SK-N-SH (cell line): ENCODE results near the gene HPCAL1. TPM values are rescaled to one million over a fixed set of nuclear protein-coding genes. Genes with fewer than 3 reads are reported as not detected.

Experiments
- CTCF ChIA-PET: fragments of 300-600, 350-600 bp; formaldehyde crosslinking; extraction: SDS; loops from one replicate; lab custom pipeline; 2021; lab: Yijun Ruan, JAX
- POLR2A ChIA-PET: fragments of 350-600 bp; sonication (Branson Sonifier 250); formaldehyde crosslinking; extraction: SDS; loops from one replicate; lab custom pipeline; 2020; ENCODE audit warnings: antibody characterized with exemption, inconsistent platforms; lab: Yijun Ruan, JAX
- DNase-seq: peaks from one replicate; pipeline ENCODE4 v3.0.0; 2012
- H2AFZ ChIP-seq: fragments of 200-600 bp; sonication (generic); 2 replicates; pipeline ENCODE4 v1.8.1; 2016; ENCODE audit warnings: antibody characterized with exemption, mild to moderate bottlenecking, low read depth
- H3F3A ChIP-seq: fragments of 200-600 bp; sonication (generic); replicated peaks from 2 replicates; pipeline ENCODE3; 2016; ENCODE audit warnings: antibody characterized with exemption, mild to moderate bottlenecking; ENCODE audit not compliant: insufficient read depth
- H3K27ac ChIP-seq, 2 experiments: fragments of 200-500 bp in 1 of 2; fragments of 200-600 bp in 1 of 2; sonication (Bioruptor generic) in 1 of 2; sonication (generic), shearing (Covaris generic) in 1 of 2; 2 replicates each; pipeline versions ENCODE4 v1.5.1 to v1.6.1; 2014 to 2016; ENCODE audit warnings: low read depth in 2 of 2, inconsistent platforms in 1 of 2, low read length in 1 of 2, mild to moderate bottlenecking in 1 of 2, mixed read lengths in 1 of 2
- H3K27me3 ChIP-seq: fragments of 200-600 bp; sonication (generic), shearing (Covaris generic); 2 replicates; pipeline ENCODE4 v1.6.1; 2016; ENCODE audit warnings: mixed run types; ENCODE audit not compliant: insufficient read depth
- H3K36me3 ChIP-seq, 2 experiments: fragments of 200-500 bp in 1 of 2; fragments of 200-600 bp in 1 of 2; sonication (Bioruptor generic) in 1 of 2; sonication (generic) in 1 of 2; replicated peaks in 1 of 2; 2 replicates each; pipeline versions ENCODE3 to v1.5.1; 2014 to 2016; ENCODE audit warnings: low read length in 1 of 2, mild to moderate bottlenecking in 1 of 2; ENCODE audit not compliant: insufficient read depth in 2 of 2, control insufficient read depth in 1 of 2
- H3K4me1 ChIP-seq, 2 experiments: fragments of 200-500 bp in 1 of 2; fragments of 200-600 bp in 1 of 2; sonication (Bioruptor generic) in 1 of 2; sonication (generic), shearing (Covaris generic) in 1 of 2; 2 replicates each; pipeline versions ENCODE4 v1.5.1 to v1.6.1; 2014 to 2016; ENCODE audit warnings: low read depth in 1 of 2, low read length in 1 of 2, mixed run types in 1 of 2; ENCODE audit not compliant: insufficient read depth in 2 of 2, control insufficient read depth in 1 of 2
- H3K4me2 ChIP-seq: fragments of 200-600 bp; sonication (generic), shearing (Covaris generic); 2 replicates; pipeline ENCODE4 v1.6.1; 2017; ENCODE audit warnings: mixed run types
- H3K4me3 ChIP-seq, 2 experiments: fragments of 200-500 bp in 1 of 2; fragments of 200-600 bp in 1 of 2; sonication (Bioruptor generic) in 1 of 2; sonication (generic), shearing (Covaris generic) in 1 of 2; 2 replicates each; pipeline versions ENCODE4 v1.5.1 to v1.8.1; 2014 to 2016; ENCODE audit warnings: low read depth in 2 of 2, inconsistent platforms in 1 of 2, low read length in 1 of 2, mild to moderate bottlenecking in 1 of 2, mixed read lengths in 1 of 2, moderate library complexity in 1 of 2
- H3K79me2 ChIP-seq: fragments of 200-600 bp; sonication (generic); 2 replicates; pipeline ENCODE4 v1.8.1; 2017; ENCODE audit warnings: mild to moderate bottlenecking; ENCODE audit not compliant: insufficient read depth
- H3K9ac ChIP-seq: fragments of 200-600 bp; sonication (generic); 2 replicates; pipeline ENCODE4 v1.6.1; 2017; ENCODE audit warnings: mixed run types
- H3K9me2 ChIP-seq: fragments of 200-600 bp; sonication (generic); 2 replicates; pipeline ENCODE4 v1.6.1; 2017; ENCODE audit warnings: mixed run types
- H3K9me3 ChIP-seq: fragments of 200-600 bp; sonication (generic); 2 replicates; pipeline ENCODE4 v1.6.1; 2017; ENCODE audit warnings: mixed run types, mild to moderate bottlenecking, moderate library complexity
- H4K20me1 ChIP-seq: fragments of 200-600 bp; sonication (generic); 2 replicates; pipeline ENCODE4 v1.6.1; 2017; ENCODE audit warnings: mild to moderate bottlenecking, mixed run types; ENCODE audit not compliant: insufficient read depth
- ELF1 ChIP-seq: IDR thresholded peaks from 2 replicates; pipeline ENCODE4 v1.4.0; 2012
- EZH2phosphoT487 ChIP-seq: fragments of 200-600 bp; sonication (generic); IDR thresholded peaks from 2 replicates; pipeline ENCODE4 v1.6.1; 2017; ENCODE audit warnings: low read depth, mixed run types, mild to moderate bottlenecking, antibody characterized with exemption, moderate library complexity, borderline replicate concordance
- FOSL2 ChIP-seq: IDR thresholded peaks from 2 replicates; pipeline ENCODE4 v1.4.0; 2012; ENCODE audit warnings: low read depth, mild to moderate bottlenecking, moderate library complexity, borderline replicate concordance
- FOXM1 ChIP-seq: IDR thresholded peaks from 2 replicates; pipeline ENCODE4 v1.4.0; 2012; ENCODE audit warnings: low read depth, mild to moderate bottlenecking
- GABPA ChIP-seq: IDR thresholded peaks from 2 replicates; pipeline ENCODE4 v1.4.0; 2012; ENCODE audit warnings: low read depth, mild to moderate bottlenecking
- GATA2 ChIP-seq: sonication (generic); formaldehyde crosslinking; IDR thresholded peaks from 2 replicates; pipeline ENCODE4 v1.5.0; 2020; ENCODE audit warnings: mild to moderate bottlenecking, missing genetic modification reagents
- JUND ChIP-seq: IDR thresholded peaks from 2 replicates; pipeline ENCODE4 v1.4.0; 2012
- NFIC ChIP-seq: IDR thresholded peaks from 2 replicates; pipeline ENCODE4 v1.4.0; 2012; ENCODE audit warnings: borderline replicate concordance
- NRF1 ChIP-seq: IDR thresholded peaks from 2 replicates; pipeline ENCODE4 v1.6.1; 2012; ENCODE audit warnings: low read depth, mild to moderate bottlenecking, low read length
- RAD21 ChIP-seq: IDR thresholded peaks from 2 replicates; pipeline ENCODE4 v1.6.1; 2012; ENCODE audit warnings: mild to moderate bottlenecking, low read length
- RCOR1 ChIP-seq: fragments of 150-350 bp; IDR thresholded peaks from 2 replicates; pipeline ENCODE4 v1.6.1; 2017; ENCODE audit warnings: antibody characterized with exemption, low read length
- RFX5 ChIP-seq: IDR thresholded peaks from 2 replicates; pipeline ENCODE4 v1.6.1; 2012; ENCODE audit warnings: mild to moderate bottlenecking, improper control_type of control experiment, low read length
- WGBS: methylation state at CpG from one replicate; pipeline ENCODE4 v1.1.6; 2017; ENCODE audit warnings: low lambda C conversion rate; 5-methylcytosine and 5-hydroxymethylcytosine counted together
- polyA plus RNA-seq, 3 experiments: library from polyadenylated mRNA; depleted of rRNA; stranded (reverse); fragments of >200 nt; gene quantifications; 2 replicates each; pipeline ENCODE4 v1.2.3, GENCODE V29; 2012
- TF ChIP-seq, protein P1 (sequence below): fragments of 150-350 bp; IDR thresholded peaks from 2 replicates; pipeline ENCODE4 v1.6.1; 2016; ENCODE audit warnings: mild to moderate bottlenecking, low read depth, low read length
- TF ChIP-seq, protein P2 (sequence below): fragments of 150-350 bp; IDR thresholded peaks from 2 replicates; pipeline ENCODE4 v1.6.1; 2017; ENCODE audit warnings: antibody characterized with exemption, low read length, low read depth, borderline replicate concordance

Gene HPCAL1
- polyA plus RNA-seq, 1 of the 3 experiments (the other 2 are of a cell fraction): 77.0 TPM

DNA sequence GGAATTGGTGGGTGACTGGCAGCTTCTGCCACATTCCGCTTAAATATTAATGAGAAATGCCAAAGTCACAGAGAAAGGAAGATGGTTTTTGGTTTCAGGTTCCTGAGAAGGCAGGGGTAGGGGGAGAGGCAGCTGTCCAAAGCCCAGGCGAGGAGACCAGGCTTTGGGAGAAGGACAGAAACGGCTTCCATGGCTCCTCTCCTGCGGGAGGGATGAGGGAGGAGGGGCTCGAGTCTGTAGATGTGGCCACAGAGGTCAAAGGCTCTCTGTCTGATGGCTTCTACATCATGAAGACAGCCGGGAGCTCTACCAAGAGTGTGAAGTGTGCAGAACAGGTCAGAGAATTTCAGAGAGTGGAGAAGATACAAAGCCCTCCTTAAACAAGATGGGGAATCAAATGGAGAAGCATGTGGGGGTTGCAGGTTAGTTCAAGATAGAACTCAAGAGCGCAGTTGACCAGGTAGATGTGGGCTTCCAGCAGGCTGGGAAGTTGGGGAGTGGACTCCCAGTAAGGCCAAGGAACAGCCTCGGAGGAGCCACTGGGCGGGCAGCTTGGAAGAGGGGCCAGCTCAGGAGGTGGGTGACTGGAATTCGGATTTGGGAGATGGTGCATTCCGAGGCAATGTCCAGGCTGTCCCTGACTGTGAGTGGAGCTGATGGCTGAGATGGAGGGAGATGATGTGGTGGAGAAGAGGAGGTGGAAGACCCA, 23.8 kb upstream of the HPCAL1 start:
- Histone ChIP-seq H3K9me3 (no peaks in the 10 kb centered on the region), H3K4me1 (peaks cover 2 to 13% of the 10 kb centered on the region in 2 experiments; a peak in 3 of 4 replicates), H3K36me3 (no peaks in the 10 kb centered on the region), H3K27ac (no peak overlapping the region), H3F3A (peaks cover 6% of the 10 kb centered on the region), H3K4me2 (no peak overlapping the region), H3K79me2 (no peaks in the 10 kb centered on the region), H2AFZ (no peak overlapping the region), H3K4me3 (no peak overlapping the region), H3K9ac (no peak overlapping the region), H3K27me3 (no peaks in the 10 kb centered on the region), H3K9me2 (no peaks in the 10 kb centered on the region), H4K20me1 (no peaks in the 10 kb centered on the region)
- no peak for TF ChIP-seq FOXM1
- DNase-seq: no peak
- ChIA-PET POLR2A (no interaction called here), CTCF (interaction anchor here (0.6 to 1.6 kb wide), 8 partner anchors 9 to 156 kb away, joined by 3 to 6 read pairs (median 4); no protein-coding TSS in a partner anchor)
- WGBS: 88% methylated on average over 11 of the region's 11 CpGs

DNA sequence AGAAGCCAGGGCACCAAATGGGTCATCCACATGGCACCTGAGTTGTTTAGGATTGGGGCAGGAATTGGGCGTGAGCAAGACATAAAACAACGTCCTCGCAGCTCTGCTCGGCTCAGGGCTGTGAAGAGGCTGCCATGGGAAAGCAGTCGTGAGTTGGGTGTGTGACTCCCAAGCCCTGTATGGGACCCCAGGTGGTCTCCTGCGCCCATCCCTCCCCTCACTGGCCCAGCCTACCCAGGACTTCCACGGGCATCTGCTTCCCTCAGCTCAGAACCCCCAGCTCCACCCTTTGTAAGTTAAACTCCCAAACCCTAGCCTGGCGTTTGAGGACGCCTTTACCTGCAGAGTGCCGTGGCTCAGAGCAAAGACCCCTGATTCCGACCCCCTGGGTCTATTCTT, 23.2 kb upstream of the HPCAL1 start:
- POLR2A ChIA-PET: no interaction called here
- Histone ChIP-seq H3K4me1 (peaks cover 6 to 19% of the 10 kb centered on the region in 2 experiments; a peak in 3 of 4 replicates), H3K9me2 (no peaks in the 10 kb centered on the region), H3K4me2 (no peak overlapping the region), H3K4me3 (no peak overlapping the region), H2AFZ (no peak overlapping the region), H3K36me3 (no peaks in the 10 kb centered on the region), H4K20me1 (no peaks in the 10 kb centered on the region), H3K9me3 (no peaks in the 10 kb centered on the region), H3K27me3 (no peaks in the 10 kb centered on the region), H3F3A (peaks cover 10% of the 10 kb centered on the region), H3K27ac (no peak overlapping the region), H3K79me2 (no peaks in the 10 kb centered on the region), H3K9ac (no peak overlapping the region)
- 80% methylated on average over 11 of the region's 11 CpGs for WGBS
- CTCF ChIA-PET: interaction anchor here (0.6 to 1.6 kb wide), 8 partner anchors 9 to 155 kb away, joined by 3 to 6 read pairs (median 4); no protein-coding TSS in a partner anchor
- DNase-seq: no peak
- TF ChIP-seq GATA2: no peak
- TF ChIP-seq RCOR1: no peak
- TF ChIP-seq, protein P1, sequence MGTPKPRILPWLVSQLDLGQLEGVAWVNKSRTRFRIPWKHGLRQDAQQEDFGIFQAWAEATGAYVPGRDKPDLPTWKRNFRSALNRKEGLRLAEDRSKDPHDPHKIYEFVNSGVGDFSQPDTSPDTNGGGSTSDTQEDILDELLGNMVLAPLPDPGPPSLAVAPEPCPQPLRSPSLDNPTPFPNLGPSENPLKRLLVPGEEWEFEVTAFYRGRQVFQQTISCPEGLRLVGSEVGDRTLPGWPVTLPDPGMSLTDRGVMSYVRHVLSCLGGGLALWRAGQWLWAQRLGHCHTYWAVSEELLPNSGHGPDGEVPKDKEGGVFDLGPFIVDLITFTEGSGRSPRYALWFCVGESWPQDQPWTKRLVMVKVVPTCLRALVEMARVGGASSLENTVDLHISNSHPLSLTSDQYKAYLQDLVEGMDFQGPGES: no peak
- TF ChIP-seq NFIC: no peak
- TF ChIP-seq ELF1: no peak
- no peak for TF ChIP-seq GABPA

DNA sequence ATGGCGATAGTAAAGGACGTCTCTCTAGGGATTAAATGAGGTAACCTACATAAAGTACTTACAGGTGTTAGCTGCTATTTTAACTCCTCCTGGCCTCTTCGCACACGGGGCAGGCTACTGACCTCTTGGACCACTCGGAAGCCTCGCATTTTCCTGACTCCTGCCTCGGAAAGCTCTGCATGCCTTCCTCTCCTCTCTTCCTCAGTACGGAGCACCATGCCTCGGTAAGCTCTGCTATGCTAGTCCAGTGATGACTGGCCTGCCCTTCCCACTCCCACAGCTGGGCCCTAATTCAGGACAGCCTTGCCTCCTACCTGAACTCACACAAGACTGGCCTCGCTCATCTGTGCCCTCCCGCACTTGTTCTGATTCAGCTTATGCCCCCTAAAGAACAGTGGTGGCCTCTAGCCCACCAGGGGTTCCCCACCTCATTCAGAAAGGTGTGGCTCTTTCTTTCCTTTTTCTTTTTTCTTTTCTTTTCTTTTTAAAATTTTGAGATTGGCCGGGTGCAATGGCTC, 22.7 kb upstream of the HPCAL1 start:
- Histone ChIP-seq H3K4me2 (no peak overlapping the region), H3K4me3 (no peak overlapping the region), H3K9me2 (no peaks in the 10 kb centered on the region), H3K79me2 (no peaks in the 10 kb centered on the region), H3K9me3 (no peaks in the 10 kb centered on the region), H3K9ac (no peak overlapping the region), H3K27me3 (no peaks in the 10 kb centered on the region), H3K4me1 (peaks cover 12 to 24% of the 10 kb centered on the region in 2 experiments), H4K20me1 (no peaks in the 10 kb centered on the region), H2AFZ (no peak overlapping the region), H3F3A (peaks cover 10% of the 10 kb centered on the region), H3K36me3 (no peaks in the 10 kb centered on the region), H3K27ac (no peak overlapping the region)
- ChIA-PET CTCF (interaction anchor here (1.0 to 1.6 kb wide), 4 partner anchors 24 to 155 kb away, joined by 3 to 6 read pairs (median 4); no protein-coding TSS in a partner anchor), POLR2A (no interaction called here)
- TF ChIP-seq FOXM1 (no peak), GATA2 (no peak), RFX5 (no peak), FOSL2 (no peak), EZH2phosphoT487 (no peak), NRF1 (no peak), RAD21 (no peak), JUND (no peak)
- TF ChIP-seq, protein P2, sequence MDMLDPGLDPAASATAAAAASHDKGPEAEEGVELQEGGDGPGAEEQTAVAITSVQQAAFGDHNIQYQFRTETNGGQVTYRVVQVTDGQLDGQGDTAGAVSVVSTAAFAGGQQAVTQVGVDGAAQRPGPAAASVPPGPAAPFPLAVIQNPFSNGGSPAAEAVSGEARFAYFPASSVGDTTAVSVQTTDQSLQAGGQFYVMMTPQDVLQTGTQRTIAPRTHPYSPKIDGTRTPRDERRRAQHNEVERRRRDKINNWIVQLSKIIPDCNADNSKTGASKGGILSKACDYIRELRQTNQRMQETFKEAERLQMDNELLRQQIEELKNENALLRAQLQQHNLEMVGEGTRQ: no peak
- DNase-seq: no peak
- WGBS: 88% methylated on average over 12 of the region's 12 CpGs
